Stimulated activated CD8-positive, alpha-beta memory T cell treated with anti-CD3 and anti-CD28 coated beads, Interleukin-12 subunit alpha, Interleukin-12 subunit beta, amount 100 ng/mL, for 4 hours (primary cell): ENCODE results near the gene PLD3.
A peak's percentile ranks its signal among the peaks of the same experiment; 100 is the strongest.
"Not testable (repeated sequence)": the region's sequence is repeated elsewhere in the genome, so short reads cannot be mapped to it uniquely, and the experiment has no call there.

ENCODE experiments used
- DNase-seq: peaks from one replicate; pipeline ENCODE4 v3.0.0-alpha.2; 2020; ENCODE audit warnings: low read depth

The PLD3 gene

GRCh38 chr19:40390084-40390742 lies 41.7 kb downstream of the PLD3 start, which contains the start of gene HIPK4:
TSS of gene HIPK4 (minus strand) at chr19:40390181. CDS start at chr19:40389902, 279 bp downstream.
- DNase-seq: no peak

DNA sequence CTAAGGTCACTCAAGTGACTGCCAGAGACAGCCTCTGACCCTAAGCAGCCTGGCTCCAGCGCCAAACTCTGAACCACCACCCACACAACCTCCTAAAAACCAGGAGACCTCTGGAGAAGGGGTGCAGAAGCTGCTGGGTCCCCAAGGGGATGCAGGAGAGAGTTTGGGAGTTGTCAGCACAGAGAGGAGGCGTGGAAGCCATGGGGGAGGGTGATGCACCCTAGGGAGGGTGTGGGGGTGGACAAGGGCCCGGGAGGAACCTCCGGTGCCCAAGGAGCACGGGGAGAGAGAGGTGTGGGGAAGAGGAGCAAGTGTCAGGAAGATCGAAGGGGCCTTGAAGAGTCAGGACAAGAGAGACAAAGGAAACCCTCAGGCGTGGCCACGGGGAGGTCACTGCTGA lies 43.6 kb downstream of the PLD3 start:
- no peak for DNase-seq

GRCh38 chr19:40392894-40393517 lies 44.5 kb downstream of the PLD3 start:
- DNase-seq: no peak

DNA sequence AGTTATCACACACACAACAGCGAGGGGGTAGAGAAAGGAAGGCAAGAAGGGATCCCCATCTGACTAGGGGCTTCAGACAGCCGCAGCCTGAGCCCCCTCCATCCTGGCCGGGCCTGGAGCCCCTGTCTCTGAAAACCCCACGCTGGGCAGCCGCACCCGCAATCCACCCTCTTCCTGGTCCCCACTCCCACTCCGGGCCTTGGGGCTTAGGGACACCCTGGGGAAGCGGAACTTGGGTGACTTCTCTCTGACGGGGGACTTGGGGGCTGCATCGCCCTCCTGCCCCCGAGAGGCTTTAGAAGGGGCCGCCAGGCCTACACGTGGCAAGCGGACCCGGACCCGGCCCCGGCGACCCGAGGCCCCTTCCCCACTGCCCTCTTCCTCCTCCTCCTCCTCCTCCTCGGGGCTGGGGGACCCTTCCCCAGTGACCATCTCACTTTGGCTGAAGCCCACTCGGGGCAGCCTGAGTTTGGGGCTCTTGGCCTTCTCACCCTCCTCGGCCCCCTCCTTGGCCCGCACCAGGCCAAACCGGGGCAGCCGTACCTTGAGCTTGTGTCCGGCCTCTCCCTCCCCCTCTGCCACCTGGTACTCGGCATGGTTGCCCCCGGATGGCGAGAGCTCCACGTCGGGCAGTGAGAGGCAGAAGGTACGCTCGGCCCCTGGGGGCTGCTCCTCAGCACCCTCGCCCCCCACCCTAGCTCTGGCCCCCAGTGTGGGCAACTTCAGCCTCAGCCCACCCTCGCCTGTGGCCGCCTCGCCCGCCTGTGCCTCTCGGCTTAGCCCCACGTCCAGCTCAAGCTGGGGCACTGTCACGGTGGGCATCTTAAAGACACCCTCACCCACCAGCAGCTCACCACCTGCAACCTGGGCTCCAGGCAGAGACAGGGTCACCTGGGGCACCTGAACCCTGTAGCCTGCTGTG lies 45.7 kb downstream of the PLD3 start:
- no peak for DNase-seq

DNA sequence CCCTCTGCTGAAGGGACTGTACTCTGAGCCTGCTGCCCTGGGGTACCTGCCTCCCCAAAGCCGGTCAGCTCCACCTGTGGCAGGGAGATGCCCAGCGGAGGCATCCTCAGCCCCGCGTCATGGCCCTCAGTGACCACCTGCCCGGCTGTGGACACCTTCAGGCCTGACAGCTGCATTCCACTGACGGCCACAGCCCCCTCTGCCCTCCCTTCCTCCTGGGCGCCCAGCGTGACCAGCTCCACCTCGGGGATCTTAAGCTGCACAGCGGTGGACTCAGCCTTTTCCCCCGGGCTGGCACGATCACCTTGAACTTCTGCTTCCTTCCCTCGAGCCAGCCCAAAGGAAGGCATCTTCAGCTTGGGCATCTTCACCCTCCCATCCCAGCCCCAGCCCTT lies 46.3 kb downstream of the PLD3 start:
- DNase-seq: no peak

GRCh38 chr19:40395956-40396355 lies 47.5 kb downstream of the PLD3 start:
- no peak for DNase-seq

- no peak for DNase-seq
Measured at GRCh38 chr19:40396886-40397567, 48.5 kb downstream of the PLD3 start.

DNA sequence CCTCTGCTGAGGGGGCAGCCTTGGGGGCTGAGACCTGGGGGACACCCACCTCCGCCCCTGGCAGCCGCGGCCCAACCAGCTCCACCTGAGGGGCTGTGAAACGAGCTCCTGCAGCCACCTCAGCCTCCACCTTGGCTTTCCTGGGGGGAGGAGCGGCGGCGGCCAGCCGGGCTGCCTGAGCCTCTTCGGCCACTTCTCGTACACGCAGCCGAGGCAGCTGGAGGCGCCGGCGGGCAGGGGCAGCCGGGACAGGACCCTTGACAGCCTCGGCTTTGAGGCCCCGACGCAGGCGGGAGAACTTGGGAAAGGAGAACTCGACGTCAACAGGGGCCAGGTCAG lies 49.0 kb downstream of the PLD3 start:
- DNase-seq: no peak

- DNase-seq: peak; percentile 13
Measured at GRCh38 chr19:40398417-40399131, 50.1 kb downstream of the PLD3 start.

- DNase-seq: no peak
Measured at GRCh38 chr19:40400559-40400958, 52.1 kb downstream of the PLD3 start.

DNA sequence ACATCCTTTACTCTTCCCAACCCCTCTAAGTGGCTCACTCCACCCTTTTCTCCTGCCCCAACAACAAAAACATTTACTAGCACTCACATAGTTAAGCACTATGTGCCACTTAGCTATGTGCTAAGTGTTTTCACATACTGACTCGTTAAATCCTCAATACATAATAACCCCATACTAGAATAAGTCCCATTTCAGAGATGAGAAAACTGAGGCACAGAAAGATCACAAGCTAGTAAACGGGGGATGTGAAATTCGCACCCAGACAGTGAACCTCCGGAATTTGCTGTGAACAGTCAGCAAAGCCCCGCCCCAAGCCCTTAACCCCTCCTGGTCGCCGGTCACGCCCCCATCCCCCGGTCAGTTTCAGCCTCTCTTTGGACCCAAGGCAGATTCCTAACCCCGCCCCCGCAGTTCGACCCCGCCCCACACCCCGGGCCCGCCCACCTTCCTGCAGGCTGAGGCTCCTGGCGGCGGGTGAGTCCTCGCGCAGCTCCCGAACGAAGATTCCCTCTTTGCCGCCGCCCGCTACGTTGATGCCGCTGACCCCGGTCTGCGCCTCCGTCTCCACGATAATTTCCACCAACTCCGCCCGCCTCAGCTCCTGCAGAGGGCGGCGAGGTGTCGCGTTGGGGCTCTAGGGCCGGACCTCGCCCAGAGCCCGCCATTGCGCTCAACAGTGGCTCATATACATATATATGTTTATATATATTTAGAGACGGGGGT lies 54.9 kb downstream of the PLD3 start:
- DNase-seq: peak; percentile 64

DNA sequence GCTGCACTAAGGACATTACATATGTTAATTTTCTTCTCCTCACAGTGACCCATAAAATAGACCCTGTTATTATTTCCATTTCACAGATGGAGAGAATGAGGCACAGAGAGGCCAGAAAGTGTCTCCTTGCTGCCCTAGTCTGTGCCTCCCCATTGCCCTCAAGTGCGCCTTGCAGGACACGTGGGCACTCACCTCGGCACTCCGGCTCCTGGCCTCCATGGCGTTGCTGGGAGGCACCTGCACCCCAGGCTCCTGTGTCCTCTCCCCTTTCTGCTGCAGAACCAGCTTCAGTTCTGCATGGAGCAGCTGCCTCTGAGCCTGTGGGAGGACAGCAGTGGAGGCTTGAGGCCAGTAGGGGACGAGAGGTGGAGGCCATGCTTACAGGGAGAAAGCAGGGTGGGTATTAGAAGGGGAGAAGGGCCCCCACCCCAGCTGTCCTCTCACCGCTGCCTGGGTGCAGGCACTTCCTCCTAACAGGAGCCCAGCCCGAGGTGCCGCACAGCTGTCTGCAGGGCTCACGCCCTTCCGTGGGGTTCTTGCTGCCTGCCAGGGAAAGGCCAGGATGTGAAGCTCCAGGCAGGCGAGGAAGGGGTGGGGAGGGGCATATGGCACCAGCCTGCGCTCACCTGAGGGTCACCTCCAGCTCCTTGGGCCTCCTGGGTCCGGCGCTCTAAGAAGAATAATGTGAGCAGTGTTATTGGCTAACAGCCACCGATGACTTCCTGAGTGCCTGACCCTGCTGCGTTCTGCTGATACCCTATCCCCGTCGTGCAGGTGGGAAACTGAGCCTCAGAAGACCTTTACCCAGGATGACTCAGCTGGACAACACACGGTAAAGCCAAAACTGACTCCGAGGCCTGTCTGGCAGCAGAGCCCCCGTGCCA lies 59.5 kb downstream of the PLD3 start:
- no peak for DNase-seq

DNA sequence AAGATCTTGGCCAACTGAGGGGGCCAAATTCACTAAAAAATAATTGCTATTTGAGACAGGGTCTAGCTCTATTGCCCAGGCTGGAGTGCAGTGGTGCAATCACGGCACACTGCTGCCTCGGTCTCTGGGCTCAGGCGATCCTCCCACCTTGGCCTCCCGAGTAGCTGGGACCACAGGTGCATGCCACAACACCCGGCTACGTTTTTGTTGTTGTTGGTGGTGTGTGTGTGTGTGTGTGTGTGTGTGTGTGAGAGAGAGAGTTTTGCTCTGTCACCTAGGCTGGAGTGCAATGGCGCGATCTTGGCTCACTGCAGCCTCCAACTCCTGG lies 60.1 kb downstream of the PLD3 start:
- DNase-seq: not testable (repeated sequence)

GRCh38 chr19:40410030-40410389 lies 61.5 kb downstream of the PLD3 start:
- DNase-seq: no peak

DNA sequence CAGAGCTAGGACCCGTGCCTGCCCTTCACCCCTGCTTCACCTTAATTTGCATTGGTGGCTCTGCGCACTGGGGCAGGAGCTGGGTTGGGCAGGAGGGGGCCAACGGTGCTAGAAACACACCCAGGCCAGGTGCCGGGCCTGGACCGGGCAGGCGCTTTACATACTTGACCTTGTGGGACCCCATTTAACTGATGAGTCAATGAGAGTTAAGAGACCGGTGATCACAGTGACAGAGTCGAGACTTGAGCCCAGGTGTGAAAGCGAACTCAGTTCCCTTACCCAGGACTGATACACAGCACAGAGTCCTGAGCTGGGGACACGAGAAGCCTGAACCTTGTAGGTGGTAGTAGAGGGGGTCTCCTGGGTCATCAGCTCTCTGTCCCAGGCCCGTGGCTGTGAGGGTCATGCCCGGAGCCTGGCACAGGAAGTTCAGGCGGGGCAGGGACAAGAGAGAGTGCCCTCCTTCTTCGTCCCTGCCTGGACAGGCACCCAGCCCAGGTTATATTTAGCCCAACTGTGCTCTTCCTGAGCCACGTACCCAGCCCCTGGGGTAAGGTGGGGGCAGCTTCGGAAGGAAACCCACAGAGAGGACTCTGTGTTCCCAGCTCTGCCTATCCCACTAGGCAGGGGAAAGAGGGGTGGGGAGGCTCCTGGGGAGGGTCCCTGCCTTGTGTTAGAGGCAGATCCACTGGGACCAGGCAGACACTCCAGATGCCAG lies 62.8 kb downstream of the PLD3 start:
- no peak for DNase-seq

- no peak for DNase-seq
Measured at GRCh38 chr19:40411958-40412499, 63.5 kb downstream of the PLD3 start.

DNA sequence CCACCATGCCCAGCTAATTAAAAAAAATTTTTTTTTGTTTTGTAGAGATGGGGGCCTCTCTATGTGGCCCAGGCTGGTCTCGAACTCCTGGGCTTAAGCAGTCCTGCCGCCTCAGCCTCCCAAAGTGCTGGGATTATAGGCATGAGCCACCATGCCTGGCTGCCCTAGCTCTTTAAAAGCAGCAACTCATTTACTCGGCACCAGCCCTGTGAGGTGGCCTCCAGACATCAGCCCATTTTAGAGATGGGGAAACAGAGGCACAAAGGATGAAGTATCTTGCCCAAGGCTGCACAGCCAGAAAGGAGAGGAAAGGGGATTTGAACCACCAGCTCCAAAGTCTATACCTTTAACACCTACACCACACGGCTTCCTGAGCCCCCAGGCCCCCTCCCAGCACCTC lies 64.4 kb downstream of the PLD3 start:
- DNase-seq: no peak

DNA sequence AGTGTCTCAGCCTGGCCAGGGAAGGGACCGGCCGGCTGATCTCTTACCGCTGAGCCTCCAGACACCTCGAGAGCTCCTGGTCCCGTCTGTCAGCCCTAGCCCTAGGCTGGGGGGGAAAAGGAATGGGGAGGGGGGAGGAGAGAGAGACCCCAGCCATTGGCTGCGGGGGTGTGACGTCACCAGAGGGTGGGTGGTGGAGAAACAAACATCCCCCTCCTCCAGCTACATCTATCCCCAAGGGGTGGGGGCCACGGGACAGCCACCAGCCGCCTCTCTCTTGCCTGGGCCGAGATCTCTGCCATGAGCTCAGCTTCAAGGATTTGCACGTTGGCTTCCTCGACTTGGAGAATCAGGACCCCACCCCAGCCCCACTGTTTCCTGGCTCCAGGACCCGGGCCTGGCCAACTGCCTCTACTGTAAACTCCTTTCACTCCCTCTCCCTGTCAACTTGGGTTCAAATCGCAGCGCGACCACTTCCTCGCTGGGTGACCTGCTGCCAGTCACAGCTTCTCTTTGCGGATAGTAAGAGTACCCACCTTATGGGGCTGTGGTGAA lies 64.9 kb downstream of the PLD3 start, which contains the start of gene PRX:
TSS of gene PRX (minus strand) at position 88 of the 555 bp plus-strand sequence. CDS start 5,446 bp downstream, outside the sequence.
- DNase-seq: no peak
